SK-N-MC (cell line): ENCODE data around the gene PTRHD1.

Experiments used
- EZH2 ChIP-seq: fragments of 200-600 bp; sonication (generic); IDR thresholded peaks from one replicate; pipeline ENCODE4 v1.6.1; 2017; ENCODE audit warnings: antibody characterized with exemption
- FOXP2 ChIP-seq: optimal IDR thresholded peaks from 2 replicates; pipeline ENCODE3; 2011; ENCODE audit warnings: mild to moderate bottlenecking, moderate library complexity; ENCODE audit not compliant: insufficient read depth; ENCODE audit errors: extremely low read length, control extremely low read depth
- POLR2AphosphoS5 ChIP-seq: IDR thresholded peaks from 2 replicates; pipeline ENCODE4 v1.6.1; 2012; ENCODE audit warnings: mild to moderate bottlenecking, low read depth, low read length, borderline replicate concordance

GRCh38 chr2:24833821-24834732, 40.9 kb upstream of the PTRHD1 start:
- TF ChIP-seq POLR2AphosphoS5 (no peak), EZH2 (no peak), FOXP2 (no peak)
